C4-2B (cell line): ENCODE results near the gene TPCN1.

Experiments used
- CTCF ChIP-seq: fragments of 450-650 bp; conservative IDR thresholded peaks from 2 replicates; pipeline ENCODE4 v1.5.1; 2017; ENCODE audit warnings: mild to moderate bottlenecking
- ZFX ChIP-seq: fragments of 450-650 bp; IDR thresholded peaks from 2 replicates; pipeline ENCODE4 v1.6.1; 2017

- TF ChIP-seq CTCF (no peak), ZFX (no peak)
Measured at GRCh38 chr12:113247123-113248050, 26.1 kb downstream of the TPCN1 start.
